H9 (cell line): ENCODE results near the gene EPS8L3. TPM values are rescaled to one million over a fixed set of nuclear protein-coding genes. Genes with fewer than 3 reads are reported as not detected.

Experiments used
- DNase-seq: peaks from one replicate; pipeline ENCODE4 v3.0.0-alpha.2; 2017
- H2AFZ ChIP-seq: one replicate; pipeline ENCODE4 v1.6.1; 2013; ENCODE audit warnings: mild to moderate bottlenecking, low read length, control low read depth, moderate library complexity
- H2AK5ac ChIP-seq: 2 replicates; pipeline ENCODE4 v1.6.1; 2013; ENCODE audit warnings: low read length, control low read depth, mixed read lengths; ENCODE audit not compliant: insufficient read length
- H2BK120ac ChIP-seq: one replicate; pipeline ENCODE4 v1.6.1; 2013; ENCODE audit warnings: low read depth, mild to moderate bottlenecking, low read length, control low read depth, inconsistent platforms; ENCODE audit not compliant: poor library complexity, severe bottlenecking
- H2BK12ac ChIP-seq: 2 replicates; pipeline ENCODE4 v1.6.1; 2013; ENCODE audit warnings: low read length, control low read depth, mixed read lengths, low read depth; ENCODE audit not compliant: insufficient read length
- H2BK15ac ChIP-seq: 2 replicates; pipeline ENCODE4 v1.6.1; 2013; ENCODE audit warnings: low read depth, low read length, control low read depth
- H2BK20ac ChIP-seq: one replicate; pipeline ENCODE4 v1.6.1; 2013; ENCODE audit warnings: low read depth, mild to moderate bottlenecking, low read length, control low read depth, inconsistent platforms; ENCODE audit not compliant: poor library complexity, severe bottlenecking
- H2BK5ac ChIP-seq: 2 replicates; pipeline ENCODE4 v1.6.1; 2013; ENCODE audit warnings: low read length, control low read depth, mixed read lengths; ENCODE audit not compliant: insufficient read length
- H3K14ac ChIP-seq: 2 replicates; pipeline ENCODE4 v1.6.1; 2013; ENCODE audit warnings: low read length, control low read depth; ENCODE audit not compliant: insufficient read depth
- H3K18ac ChIP-seq: 2 replicates; pipeline ENCODE4 v1.6.1; 2013; ENCODE audit warnings: low read depth, mild to moderate bottlenecking, mixed read lengths, low read length, control low read depth; ENCODE audit not compliant: insufficient read length
- H3K23ac ChIP-seq: 2 replicates; pipeline ENCODE4 v1.6.1; 2013; ENCODE audit warnings: low read length, control low read depth, mixed read lengths, low read depth; ENCODE audit not compliant: insufficient read length
- H3K23me2 ChIP-seq: 2 replicates; pipeline ENCODE4 v1.6.1; 2013; ENCODE audit warnings: low read depth, mild to moderate bottlenecking, mixed read lengths, low read length, control low read depth; ENCODE audit not compliant: insufficient read length, poor library complexity, severe bottlenecking
- H3K27ac ChIP-seq: 2 replicates; pipeline ENCODE4 v1.5.1; 2013; ENCODE audit warnings: low read length, control low read depth, mixed read lengths, low read depth; ENCODE audit not compliant: insufficient read length
- H3K27me3 ChIP-seq: 2 replicates; pipeline ENCODE4 v1.6.1; 2013; ENCODE audit warnings: low read length, control low read depth, inconsistent platforms; ENCODE audit not compliant: insufficient read depth
- H3K4ac ChIP-seq: 2 replicates; pipeline ENCODE4 v1.6.1; 2013; ENCODE audit warnings: low read depth, mild to moderate bottlenecking, control low read depth, inconsistent platforms, low read length, moderate library complexity
- H3K4me1 ChIP-seq: 2 replicates; pipeline ENCODE4 v1.6.1; 2013; ENCODE audit warnings: low read length, control low read depth, inconsistent platforms; ENCODE audit not compliant: insufficient read depth
- H3K4me2 ChIP-seq: 2 replicates; pipeline ENCODE4 v1.6.1; 2013; ENCODE audit warnings: low read length, control low read depth, mixed read lengths; ENCODE audit not compliant: insufficient read length, insufficient read depth
- H3K56ac ChIP-seq: 2 replicates; pipeline ENCODE4 v1.6.1; 2013; ENCODE audit warnings: low read depth, mild to moderate bottlenecking, mixed read lengths, low read length, control low read depth; ENCODE audit not compliant: insufficient read length
- H3K79me1 ChIP-seq: 2 replicates; pipeline ENCODE4 v1.6.1; 2013; ENCODE audit warnings: low read depth, mild to moderate bottlenecking, moderate library complexity, low read length, control low read depth, inconsistent platforms; ENCODE audit not compliant: insufficient read depth, poor library complexity, severe bottlenecking
- H3K79me2 ChIP-seq: 2 replicates; pipeline ENCODE4 v1.6.1; 2013; ENCODE audit warnings: low read length, control low read depth, inconsistent platforms; ENCODE audit not compliant: insufficient read depth
- H3K9ac ChIP-seq: 2 replicates; pipeline ENCODE4 v1.6.1; 2013; ENCODE audit warnings: low read length, control low read depth, mixed read lengths; ENCODE audit not compliant: insufficient read length; ENCODE audit errors: extremely low read depth
- H3K9me3 ChIP-seq: one replicate; pipeline ENCODE4 v1.6.1; 2013; ENCODE audit warnings: low read depth, low read length, inconsistent platforms; ENCODE audit not compliant: control insufficient read depth
- H3T11ph ChIP-seq: one replicate; pipeline ENCODE4 v1.6.1; 2013; ENCODE audit warnings: mild to moderate bottlenecking, low read length, control low read depth, inconsistent platforms
- H4K20me1 ChIP-seq: one replicate; pipeline ENCODE4 v1.6.1; 2013; ENCODE audit not compliant: control insufficient read depth, insufficient read length, insufficient read depth
- H4K5ac ChIP-seq: 2 replicates; pipeline ENCODE4 v1.6.1; 2013; ENCODE audit warnings: low read depth, mild to moderate bottlenecking, mixed read lengths, low read length, control low read depth; ENCODE audit not compliant: insufficient read length
- H4K8ac ChIP-seq: replicated peaks from 2 replicates; pipeline ENCODE4 v1.6.1; 2013; ENCODE audit warnings: low read length, control low read depth, mixed read lengths, low read depth; ENCODE audit not compliant: insufficient read length
- H4K91ac ChIP-seq: 2 replicates; pipeline ENCODE4 v1.6.1; 2013; ENCODE audit warnings: low read depth, mild to moderate bottlenecking, moderate library complexity, mixed read lengths, low read length, control low read depth; ENCODE audit not compliant: insufficient read length
- H3K27ac Mint-ChIP-seq, 3 experiments: 2 replicates in 2 of 3; 3 replicates in 1 of 3; pipeline ENCODE4 v1.8.0; 2020 to 2021; ENCODE audit warnings: mixed read lengths in 3 of 3, mild to moderate bottlenecking in 1 of 3, moderate library complexity in 1 of 3
- H3K27me3 Mint-ChIP-seq: 2 replicates; pipeline ENCODE4 v1.8.0; 2021; ENCODE audit warnings: low read depth, mild to moderate bottlenecking, moderate library complexity, mixed read lengths
- H3K36me3 Mint-ChIP-seq, 3 experiments: 2 replicates in 2 of 3; 3 replicates in 1 of 3; pipeline ENCODE4 v1.8.0; 2020 to 2021; ENCODE audit warnings: low read depth in 3 of 3, mixed read lengths in 3 of 3; ENCODE audit not compliant: insufficient read depth in 1 of 3
- H3K4me1 Mint-ChIP-seq, 2 experiments: 2 replicates each; pipeline ENCODE4 v1.8.0; 2020; ENCODE audit warnings: mixed read lengths in 2 of 2
- H3K4me3 Mint-ChIP-seq, 2 experiments: 2 replicates in 1 of 2; 3 replicates in 1 of 2; pipeline ENCODE4 v1.8.0; 2020 to 2021; ENCODE audit warnings: mild to moderate bottlenecking in 2 of 2, mixed read lengths in 2 of 2, moderate library complexity in 1 of 2
- H3K9me3 Mint-ChIP-seq, 2 experiments: 2 replicates in 1 of 2; 3 replicates in 1 of 2; pipeline ENCODE4 v1.8.0; 2020; ENCODE audit warnings: mild to moderate bottlenecking in 2 of 2, mixed read lengths in 2 of 2, moderate library complexity in 1 of 2
- WGBS: extraction: QIAGEN DNeasy Blood & Tissue Kit; methylation state at CpG from one replicate; pipeline ENCODE4 v1.1.7; 2013; ENCODE audit warnings: missing lambda C conversion rate, low lambda C conversion rate, mixed read lengths; ENCODE audit not compliant: insufficient read length; ENCODE audit errors: extremely low coverage; 5-methylcytosine and 5-hydroxymethylcytosine counted together
- total RNA-seq: library from RNA; stranded (reverse); gene quantifications from 2 replicates; pipeline ENCODE4 v1.2.1, GENCODE V29; 2021
- TF ChIP-seq, protein P1 (sequence below): fragments of 200-600 bp; sonication (generic); conservative IDR thresholded peaks from 3 replicates; pipeline ENCODE4 v1.8.0; 2021; ENCODE audit warnings: antibody characterized with exemption, mild to moderate bottlenecking

Gene EPS8L3
- total RNA-seq, 1 experiment from 2014 or later, result not detected

DNA sequence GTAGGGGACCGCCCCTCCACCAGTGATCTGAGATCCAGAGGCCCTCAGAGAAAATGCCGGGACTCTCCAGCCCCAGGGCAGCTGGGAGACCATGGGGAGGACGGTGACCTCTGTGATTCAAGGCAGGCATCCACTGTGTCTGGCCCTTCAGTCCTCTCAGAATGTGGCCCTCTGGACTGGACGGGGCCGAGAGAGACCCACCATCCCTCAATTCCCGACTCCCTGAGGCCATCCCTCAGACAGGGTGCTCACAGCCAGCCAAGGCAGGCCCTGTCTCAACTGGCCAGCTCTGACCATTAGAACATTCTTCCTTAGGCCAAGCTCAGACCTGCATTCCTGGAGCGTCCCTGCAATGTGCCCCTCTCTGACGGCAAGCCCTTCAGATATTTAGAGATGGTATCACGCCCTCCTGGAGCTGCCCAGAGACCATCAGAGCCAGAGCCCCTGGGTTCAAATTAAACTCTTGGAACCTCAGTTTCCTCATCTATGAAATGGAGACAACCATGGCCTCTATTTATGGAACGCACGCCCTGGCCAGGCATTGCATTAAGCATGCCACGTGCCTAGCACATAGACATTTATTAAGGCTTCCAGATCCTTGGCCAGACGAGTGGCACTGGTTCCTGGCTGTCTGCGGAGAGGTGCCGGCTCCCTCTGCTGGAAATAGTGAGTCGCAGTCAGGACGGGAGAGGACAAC, 9.6 kb upstream of the EPS8L3 start:
- no peak overlapping the region for H3K4ac ChIP-seq
- no peaks in the 10 kb centered on the region for H4K20me1 ChIP-seq
- no peak overlapping the region for H3K56ac ChIP-seq
- Mint-ChIP-seq H3K27ac (no peak overlapping the region), H3K9me3 (no peaks in the 10 kb centered on the region), H3K36me3 (no peaks in the 10 kb centered on the region), H3K4me3 (no peak overlapping the region), H3K27me3 (peaks cover 23% of the 10 kb centered on the region), H3K4me1 (peaks cover 5 to 8% of the 10 kb centered on the region in 2 experiments)
- no peaks in the 10 kb centered on the region for H3K79me1 ChIP-seq
- H2BK12ac ChIP-seq, result no peak overlapping the region
- H3K9me3 ChIP-seq, result no peaks in the 10 kb centered on the region
- H2AK5ac ChIP-seq, result no peak overlapping the region
- no peak overlapping the region for H3K18ac ChIP-seq
- no peaks in the 10 kb centered on the region for H3K79me2 ChIP-seq
- no peak overlapping the region for H3K23ac ChIP-seq
- TF ChIP-seq, protein P1, sequence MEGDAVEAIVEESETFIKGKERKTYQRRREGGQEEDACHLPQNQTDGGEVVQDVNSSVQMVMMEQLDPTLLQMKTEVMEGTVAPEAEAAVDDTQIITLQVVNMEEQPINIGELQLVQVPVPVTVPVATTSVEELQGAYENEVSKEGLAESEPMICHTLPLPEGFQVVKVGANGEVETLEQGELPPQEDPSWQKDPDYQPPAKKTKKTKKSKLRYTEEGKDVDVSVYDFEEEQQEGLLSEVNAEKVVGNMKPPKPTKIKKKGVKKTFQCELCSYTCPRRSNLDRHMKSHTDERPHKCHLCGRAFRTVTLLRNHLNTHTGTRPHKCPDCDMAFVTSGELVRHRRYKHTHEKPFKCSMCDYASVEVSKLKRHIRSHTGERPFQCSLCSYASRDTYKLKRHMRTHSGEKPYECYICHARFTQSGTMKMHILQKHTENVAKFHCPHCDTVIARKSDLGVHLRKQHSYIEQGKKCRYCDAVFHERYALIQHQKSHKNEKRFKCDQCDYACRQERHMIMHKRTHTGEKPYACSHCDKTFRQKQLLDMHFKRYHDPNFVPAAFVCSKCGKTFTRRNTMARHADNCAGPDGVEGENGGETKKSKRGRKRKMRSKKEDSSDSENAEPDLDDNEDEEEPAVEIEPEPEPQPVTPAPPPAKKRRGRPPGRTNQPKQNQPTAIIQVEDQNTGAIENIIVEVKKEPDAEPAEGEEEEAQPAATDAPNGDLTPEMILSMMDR, result peak; percentile 87
- no peak overlapping the region for H3K4me2 ChIP-seq
- H3K27ac ChIP-seq, result no peak overlapping the region
- no peak overlapping the region for H2BK20ac ChIP-seq
- no CpG with 5 or more reads among the region's 17 CpGs for WGBS
- H3K27me3 ChIP-seq, result peaks cover 3% of the 10 kb centered on the region; the same call in 1 of the 2 replicates
- DNase-seq, result peak; percentile 82
- H4K91ac ChIP-seq, result no peak overlapping the region
- no peak overlapping the region for H2BK5ac ChIP-seq
- no peak overlapping the region for H2BK120ac ChIP-seq
- H3T11ph ChIP-seq, result no peak overlapping the region
- H4K8ac ChIP-seq, result no peak overlapping the region
- no peaks in the 10 kb centered on the region for H3K23me2 ChIP-seq
- H3K14ac ChIP-seq, result no peak overlapping the region
- no peak overlapping the region for H3K9ac ChIP-seq
- no peaks in the 10 kb centered on the region for H3K4me1 ChIP-seq
- H2BK15ac ChIP-seq, result no peak overlapping the region
- no peak overlapping the region for H4K5ac ChIP-seq
- no peak overlapping the region for H2AFZ ChIP-seq
